ENCODE measurements around the gene LAMB3.
"Not testable (repeated sequence)": the region's sequence is repeated elsewhere in the genome, so short reads cannot be mapped to it uniquely, and the experiment has no call there.

Gene LAMB3

DNA sequence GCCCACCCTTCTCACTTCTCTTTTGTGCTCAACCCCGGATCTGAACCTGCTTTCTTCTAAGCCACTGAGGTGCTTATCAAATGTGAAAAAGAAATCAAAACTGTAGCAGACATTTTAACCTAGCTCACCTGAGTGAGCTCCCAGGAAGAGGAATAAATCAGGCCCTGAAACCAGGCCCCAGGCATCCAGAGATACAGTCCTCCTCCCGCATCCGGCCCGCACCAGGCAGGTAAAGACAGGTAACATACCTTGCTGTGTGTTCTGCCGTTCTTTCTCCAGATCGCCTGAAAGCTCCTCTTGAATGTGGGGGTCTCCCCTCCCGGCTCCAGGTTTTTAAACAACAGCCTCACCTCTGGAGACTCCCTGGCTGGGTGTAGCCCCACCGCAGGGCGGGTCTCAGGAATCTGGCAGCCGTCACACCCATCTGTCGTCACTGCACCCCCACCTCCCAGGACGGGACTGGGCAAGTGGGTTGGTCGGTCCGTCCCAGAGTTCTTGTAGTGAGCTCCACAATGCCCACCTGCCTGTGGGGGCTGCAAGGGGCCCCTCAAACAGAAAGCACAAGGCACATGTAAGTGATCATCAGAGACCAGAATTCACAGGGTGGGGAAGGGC lies at the start of gene LAMB3:
LAMB3 (minus strand) TSS at position 305 of the 615 bp plus-strand sequence. CDS start 1,481 bp downstream, outside the sequence.
- no peak for DNase-seq

DNA sequence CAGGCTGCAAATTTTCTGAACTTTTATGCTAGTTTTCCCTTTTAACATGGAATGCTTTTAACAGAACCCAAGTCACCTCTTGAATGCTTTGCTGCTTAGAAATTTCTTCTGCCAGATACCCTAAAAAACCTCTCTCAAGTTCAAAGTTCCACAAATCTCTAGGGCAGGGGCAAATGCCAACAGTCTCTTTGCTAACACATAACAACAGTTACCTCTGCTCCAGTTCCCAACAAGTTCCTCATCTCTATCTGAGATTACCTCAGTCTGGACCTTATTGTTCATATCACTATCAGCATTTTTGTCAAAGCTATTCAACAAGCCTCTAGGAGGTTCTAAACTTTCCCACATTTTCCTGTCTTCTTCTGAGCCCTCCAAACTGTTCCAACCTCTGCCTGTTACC lies 48.5 kb upstream of the LAMB3 start:
- not testable (repeated sequence) for DNase-seq

DNA sequence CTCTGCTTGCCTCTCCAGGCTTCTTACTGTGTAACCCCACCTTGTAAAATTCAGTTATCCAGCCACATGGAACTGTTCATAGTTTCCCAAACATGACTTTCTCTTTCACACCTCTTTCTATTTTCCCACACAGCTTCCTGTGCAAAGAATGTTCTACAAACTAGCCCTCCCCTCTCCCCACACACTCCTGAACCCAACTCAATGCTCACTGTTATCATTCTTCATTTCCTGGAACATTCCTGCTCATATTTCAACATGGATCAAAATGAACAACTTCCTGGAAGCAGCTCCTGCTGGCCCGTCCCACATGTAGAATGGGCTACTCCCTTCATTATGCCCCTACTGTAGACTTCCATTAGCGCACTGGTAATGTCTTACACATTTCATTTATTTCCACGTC lies 44.9 kb upstream of the LAMB3 start:
- no peak for DNase-seq

DNA sequence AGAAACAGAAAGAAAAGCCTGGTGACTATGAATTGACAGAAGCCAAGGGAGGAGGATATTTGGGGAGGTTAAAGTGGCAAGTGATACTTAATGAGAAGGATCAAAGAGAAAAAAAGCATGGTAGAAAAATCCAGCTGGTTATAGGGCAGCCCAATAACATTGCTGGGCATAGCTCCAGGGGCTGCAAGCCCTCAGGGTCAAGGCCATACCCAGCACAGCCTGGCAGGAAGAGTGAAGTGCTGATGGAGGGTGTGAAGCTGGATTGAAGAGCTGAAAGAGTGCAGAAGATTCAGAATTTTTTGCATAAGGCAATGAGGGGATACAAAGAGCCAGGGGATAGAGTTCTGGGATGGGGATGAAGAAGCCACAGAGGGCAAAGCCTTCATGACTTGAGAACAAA lies 44.4 kb upstream of the LAMB3 start:
- DNase-seq, result no peak

DNA sequence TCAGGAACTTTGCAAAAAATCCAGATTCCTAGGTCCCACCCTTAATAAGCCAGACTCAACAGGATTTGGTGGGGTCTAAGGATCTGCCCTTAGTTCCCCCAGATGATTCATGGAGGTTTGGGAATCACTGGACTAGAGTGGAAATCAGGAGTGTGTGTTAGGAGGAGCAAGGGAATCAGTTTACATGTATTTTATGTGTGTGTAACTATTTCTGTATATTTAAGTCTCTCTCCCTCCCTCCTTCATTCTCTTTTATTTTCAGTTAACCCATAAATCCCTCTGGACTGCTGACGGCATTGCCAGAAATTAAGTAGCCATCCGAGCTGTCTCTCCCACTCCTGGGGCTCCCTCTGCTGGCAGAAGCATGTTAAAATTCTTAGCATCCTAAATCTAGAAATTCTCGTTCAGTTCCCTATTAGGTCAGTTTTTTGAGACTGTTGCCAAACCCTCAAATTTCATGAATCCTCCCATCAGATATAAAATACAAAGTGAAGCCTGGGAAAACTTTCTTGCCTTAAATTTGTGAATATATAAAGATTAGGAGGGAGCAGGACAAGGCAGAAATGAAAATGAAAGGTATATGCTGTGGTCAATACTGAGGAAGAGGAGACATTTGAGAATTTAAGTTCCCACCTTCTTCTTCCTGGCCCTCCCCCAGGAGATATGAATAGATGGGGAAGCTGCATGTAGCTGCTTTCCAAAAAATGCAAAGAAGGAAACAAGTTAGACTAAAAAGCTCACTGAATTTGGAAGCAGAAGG lies 40.7 kb upstream of the LAMB3 start:
- DNase-seq, result peak; percentile 87

DNA sequence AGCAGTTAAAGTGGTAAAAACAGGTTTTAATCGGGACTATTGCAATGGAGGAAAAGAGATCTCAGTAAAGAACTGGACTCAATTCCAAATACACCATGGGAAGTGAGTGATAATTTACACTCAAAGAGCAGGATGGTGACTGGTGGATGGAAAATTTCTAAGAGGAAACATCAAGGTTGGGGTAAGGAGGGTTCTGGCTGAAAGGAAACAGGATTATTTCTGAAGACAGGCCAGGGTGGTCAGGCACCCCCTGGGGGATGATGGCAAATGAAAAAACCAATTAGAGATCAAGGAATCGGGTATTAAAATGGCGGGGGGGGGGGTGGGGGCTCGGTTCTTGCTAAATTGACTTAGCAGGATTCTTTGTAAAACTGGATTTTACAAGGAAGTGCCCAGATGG lies 40.1 kb upstream of the LAMB3 start:
- no peak for DNase-seq

DNA sequence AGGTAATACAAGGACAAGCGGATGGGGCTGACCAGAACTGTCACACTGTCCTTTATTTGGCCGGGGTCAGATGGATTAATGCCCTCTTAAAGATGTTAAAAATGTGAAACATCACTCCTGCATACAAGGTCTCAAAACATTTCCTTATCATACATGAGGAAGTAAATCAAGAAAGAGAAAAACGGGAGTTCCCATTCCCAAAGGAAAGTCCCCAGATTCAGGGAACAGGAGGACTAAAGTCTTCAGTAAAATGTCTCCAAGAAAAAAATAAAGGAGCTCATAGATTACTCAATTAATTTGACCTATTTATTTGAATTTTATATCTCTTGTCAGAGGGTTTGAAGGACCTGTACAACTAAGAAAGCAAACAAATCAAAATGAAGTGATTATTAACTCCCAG lies 39.0 kb upstream of the LAMB3 start:
- DNase-seq, result no peak

DNA sequence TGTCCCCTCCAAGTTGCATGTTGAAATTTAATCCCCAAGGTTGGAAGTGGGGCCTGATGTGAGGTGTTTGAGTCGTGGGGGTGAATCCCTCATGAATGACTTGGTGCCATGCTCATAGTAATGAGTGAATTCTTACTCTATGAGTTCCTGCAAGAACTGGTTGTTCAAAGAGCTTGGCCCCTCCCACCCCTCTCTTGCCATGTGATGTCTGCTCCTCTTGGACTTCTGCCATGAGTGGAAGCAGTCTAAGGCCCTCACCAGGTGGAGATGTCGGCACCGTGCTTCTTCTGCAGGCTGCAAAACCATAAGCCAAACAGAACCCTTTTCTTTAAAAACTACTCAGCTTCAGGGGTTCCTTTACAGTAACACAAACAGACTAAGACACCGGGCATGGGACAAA lies 37.3 kb upstream of the LAMB3 start:
- DNase-seq, result no peak

DNA sequence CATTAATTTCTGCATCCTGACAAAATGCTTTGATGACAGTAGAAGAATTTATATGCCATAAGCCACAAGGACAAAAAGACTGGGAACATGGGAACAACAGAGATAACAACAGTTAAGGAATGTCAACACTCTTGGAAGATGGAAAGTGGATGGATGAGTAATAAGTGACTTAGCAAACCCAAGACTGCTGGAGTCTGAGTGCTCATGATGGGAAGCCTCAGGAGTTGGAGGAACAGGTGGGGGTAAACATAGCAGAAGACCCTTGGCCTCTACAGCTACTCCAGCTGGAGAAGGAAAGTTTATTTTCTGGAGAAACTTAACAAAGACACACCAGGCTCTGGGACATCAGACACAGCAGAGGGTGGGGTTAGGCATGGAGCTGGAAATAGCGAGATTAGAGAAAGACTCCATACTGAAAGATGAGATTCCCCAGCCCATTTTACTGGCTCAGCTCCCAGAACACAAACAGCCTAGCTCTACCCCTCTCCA lies 36.6 kb upstream of the LAMB3 start:
- no peak for DNase-seq

DNA sequence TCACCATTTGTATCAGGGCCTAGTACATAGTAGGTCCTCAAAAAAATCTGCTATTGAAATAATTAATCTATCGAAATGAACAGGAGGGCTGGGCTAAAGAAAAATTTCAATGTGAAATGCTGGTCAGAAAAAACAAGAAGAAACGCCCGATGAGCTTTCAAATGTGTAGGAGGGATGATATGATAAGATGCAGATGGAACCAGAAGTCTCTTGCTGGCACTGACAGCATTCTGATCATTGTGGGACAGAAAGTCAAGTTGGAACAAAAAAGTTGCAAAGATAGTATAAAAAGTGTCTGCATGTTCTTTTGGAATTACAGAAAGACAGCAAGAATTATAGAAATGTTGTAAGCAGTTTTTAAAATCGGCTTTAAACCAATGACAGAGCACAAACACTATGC lies 34.1 kb upstream of the LAMB3 start:
- DNase-seq, result no peak

DNA sequence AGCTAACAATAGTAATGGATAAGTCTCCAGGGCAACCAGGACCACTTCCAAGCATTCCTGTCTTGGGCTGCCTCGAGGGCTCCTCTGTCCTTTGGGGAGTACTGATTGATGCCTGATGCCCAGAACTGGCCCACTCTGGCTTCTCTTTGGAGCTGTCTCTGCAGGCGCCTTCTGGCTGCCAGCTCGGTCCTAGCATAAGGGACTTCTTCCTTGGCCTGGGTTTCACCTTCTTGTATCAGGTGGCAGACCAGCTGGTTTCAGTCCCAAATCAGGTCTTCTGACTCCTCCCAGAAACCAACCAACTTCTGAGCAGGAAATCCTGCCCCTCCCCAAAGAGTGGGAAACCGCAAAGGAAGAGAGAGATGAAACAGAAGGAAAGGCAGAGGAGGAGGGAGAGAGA lies 33.6 kb upstream of the LAMB3 start:
- DNase-seq, result peak; percentile 82

DNA sequence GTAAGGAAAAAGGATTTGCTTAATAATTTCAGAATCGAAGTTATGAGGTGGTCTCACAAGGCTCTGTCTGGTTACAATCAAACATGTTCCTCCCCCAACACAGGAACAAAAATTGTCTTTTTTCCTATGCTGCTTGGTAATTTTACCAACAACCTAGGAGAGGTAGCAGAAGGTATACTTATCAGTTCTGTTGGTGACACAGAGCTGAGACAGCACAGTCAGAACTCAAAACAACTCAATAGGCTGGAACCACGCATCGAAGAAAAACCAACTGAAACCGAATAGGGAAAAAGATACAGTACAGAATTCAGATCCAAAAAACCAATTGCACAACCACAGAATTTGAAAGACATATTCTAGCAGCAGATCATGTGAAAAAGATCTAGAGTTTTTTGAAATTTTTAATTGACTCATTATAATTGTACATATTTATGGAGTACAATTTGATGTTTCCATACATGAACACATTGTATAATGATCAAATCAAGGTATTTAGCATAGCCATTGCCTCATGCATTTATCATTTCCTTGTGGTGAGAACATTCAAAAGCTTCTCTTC lies 26.8 kb upstream of the LAMB3 start:
- DNase-seq, result no peak

DNA sequence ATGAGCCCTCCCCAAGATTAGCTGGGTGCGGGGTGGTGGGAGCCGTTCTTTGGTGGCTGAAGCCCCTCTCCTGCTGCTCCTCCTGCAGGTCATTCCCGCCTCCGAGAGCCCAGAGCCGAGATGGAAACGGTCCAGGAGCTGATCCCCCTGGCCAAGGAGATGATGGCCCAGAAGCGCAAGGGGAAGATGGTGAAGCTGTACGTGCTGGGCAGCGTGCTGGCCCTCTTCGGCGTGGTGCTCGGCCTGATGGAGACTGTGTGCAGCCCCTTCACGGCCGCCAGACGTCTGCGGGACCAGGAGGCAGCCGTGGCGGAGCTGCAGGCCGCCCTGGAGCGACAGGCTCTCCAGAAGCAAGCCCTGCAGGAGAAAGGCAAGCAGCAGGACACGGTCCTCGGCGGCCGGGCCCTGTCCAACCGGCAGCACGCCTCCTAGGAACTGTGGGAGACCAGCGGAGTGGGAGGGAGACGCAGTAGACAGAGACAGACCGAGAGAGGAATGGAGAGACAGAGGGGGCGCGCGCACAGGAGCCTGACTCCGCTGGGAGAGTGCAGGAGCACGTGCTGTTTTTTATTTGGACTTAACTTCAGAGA lies 23.4 kb upstream of the LAMB3 start:
- no peak for DNase-seq

DNA sequence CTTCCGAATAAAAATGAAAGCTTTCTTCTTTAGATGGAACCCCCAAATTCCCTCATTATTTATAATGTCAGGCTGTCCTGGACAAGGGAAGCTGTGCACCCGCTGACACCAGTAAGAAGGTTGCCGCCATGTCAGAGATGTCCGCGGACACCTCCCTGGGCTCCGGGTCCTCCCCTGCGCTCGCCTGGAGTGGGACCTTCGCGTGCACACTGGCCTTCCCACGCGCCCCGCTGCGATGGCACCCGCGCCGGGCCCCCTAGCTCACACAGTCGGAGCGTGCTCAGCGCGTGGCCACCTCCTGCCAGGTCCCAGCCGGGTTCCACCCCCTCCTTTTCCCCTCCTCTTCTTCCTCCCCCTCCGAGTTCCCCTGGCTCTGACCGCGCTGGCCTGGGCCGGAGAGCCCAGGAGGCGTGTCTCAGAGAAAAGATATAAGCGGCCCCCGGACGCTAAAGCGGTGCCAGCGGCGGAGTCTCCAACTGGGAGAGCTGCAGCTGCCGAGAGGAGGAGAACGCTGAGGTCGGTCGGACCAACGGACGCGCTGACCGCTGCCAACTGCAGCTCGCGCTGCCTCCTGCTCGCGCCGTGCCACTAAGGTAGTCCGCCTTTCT lies 22.8 kb upstream of the LAMB3 start, which contains the start of gene G0S2:
G0S2 (plus strand) TSS at position 456 of the 608 bp plus-strand sequence. CDS start 273 bp downstream, outside the sequence.
- peak; percentile 68 for DNase-seq

DNA sequence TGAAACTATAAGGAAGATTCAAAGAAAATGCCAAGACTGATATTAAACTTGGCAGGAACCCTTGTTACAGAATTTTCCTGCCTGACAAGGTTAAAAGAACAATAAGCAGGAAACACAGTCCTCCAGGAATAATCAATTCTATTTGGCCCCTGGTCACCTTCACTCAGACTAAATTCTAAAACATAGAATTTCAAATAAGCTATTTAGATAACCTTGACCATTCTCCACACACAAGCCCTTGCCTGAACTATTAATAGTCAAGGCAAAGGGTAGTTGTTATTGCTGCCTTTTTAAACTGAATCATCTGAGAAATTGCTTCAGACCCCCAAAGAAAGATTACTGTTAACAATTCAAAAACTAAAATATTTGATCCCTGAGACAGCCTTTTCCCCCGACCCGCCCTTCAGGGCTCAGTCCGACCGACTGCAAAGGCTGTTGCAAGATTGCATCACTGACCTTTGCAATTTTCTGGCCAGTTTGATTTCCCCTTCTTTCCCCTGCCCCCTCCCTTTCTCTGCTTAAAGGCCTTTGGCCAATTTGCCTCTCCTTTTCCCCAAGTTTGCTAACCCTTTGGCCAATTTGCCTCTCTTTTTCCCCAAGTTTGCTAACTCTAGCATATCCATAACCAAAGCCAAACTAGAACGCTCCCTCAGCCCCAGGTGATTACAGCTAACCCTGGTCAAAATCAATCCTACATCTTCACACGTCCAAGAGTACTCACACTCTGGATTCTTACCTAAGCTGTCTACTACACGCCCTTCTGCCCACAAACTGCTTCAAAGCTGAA lies 21.6 kb upstream of the LAMB3 start:
- DNase-seq, result no peak

DNA sequence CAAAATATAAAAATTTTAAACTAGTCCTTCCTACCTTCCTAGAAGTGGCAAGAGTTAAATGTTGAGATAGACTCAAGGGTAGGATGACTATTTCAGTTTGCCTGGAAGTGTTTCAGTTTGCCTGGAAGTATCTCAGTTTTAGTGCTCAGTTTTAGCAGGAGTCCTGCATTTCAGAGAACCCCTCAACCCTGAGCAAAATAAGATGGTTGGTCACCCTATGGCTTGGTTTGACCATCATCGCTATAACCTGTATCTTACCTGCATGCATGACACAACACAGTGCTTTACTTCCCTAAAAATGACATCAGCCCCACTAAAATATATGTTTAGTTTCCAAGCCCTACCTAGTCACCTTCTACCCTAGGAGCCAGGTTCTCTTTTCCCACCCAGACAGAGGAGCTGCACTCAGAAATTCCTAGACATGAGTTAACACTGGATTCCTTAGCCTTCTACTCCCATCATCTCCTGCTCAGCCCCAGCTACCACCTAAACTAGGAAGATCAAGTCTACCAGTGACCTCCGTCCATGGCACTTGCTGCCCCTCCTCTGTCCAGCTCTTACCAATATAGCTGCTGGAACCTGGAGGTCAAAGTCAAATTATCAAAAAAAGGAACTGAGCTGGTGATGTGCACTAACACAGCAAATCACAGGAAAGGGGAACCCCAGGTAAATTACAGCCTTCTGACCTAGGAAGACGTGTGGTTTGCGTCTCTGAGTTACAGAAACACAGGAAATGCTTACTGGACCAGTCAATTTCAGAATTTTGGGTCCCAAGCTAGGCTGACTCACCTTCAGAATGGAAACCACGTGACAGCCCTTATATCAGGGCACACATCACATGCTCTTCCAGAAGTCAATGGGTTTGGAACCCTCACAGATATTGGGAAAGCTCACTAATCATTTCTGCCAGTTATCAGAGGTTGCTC lies 20.7 kb upstream of the LAMB3 start:
- DNase-seq, result peak; percentile 88

DNA sequence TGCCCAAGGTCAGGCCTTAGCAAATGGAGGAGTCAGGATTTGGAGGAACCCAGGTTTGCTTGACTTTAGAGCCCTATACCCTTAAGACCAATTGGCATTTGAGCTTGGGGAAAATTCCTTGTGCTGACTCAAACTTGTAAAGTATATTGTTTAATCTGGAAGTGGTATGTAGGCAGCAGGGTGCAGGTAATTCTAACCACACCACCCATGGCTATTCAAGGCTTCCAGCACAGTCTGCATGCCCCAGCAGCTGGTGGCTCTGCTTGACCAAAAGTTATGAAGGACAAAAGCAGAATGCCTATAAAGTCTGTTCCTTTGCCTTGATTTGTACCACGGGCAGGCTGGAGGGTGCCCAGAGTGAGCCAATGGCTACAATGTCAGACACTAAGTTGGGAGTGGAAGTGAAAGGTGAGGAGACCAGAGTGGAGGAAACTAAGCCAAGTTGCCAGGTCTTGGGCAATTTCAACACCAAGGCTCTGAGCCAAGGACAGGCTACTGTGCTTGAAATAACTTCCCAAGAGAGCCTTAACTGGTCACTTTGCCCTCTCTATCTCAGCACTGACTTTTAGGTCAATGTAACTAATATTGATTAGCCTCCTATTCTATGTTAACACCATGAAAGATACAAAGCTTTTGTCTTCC lies 18.3 kb upstream of the LAMB3 start:
- DNase-seq, result no peak

DNA sequence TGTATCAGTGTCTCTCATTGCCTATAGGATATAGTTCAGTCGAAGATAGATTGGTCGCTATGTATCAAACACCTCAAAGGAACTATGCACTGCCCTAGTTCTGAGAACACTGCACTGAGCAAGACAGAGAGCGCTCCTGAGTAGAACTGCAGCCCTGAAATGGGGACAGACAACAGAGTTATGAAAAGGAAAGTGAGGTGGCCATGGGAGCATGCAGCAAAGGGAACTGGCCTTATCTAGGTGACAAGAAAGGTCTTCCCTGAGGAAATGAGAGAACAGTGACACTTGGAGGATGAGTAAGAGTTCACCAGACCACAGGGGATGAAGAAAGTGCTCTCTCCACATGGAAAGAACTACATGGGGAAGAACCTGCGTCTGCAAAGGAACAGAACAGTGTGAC lies 15.5 kb upstream of the LAMB3 start:
- no peak for DNase-seq

DNA sequence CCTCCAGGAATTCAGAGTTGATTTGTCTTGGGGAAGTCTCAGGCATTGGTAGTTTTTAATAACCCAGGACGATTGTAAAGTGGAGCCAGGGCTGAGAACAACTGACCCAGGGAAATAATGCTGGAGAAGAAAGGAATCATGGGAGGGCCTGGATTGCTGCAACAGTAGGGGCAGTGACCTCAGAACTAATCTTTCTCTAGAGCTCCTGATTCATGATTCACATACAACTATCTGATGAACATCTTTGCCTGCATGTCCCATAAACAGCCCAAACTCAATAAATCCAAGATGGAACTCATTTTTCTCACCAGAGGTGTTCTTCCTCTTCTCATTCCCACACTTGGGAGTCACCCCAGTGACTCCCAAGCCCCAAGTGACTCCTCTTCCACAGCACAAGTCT lies 14.9 kb upstream of the LAMB3 start:
- no peak for DNase-seq

DNA sequence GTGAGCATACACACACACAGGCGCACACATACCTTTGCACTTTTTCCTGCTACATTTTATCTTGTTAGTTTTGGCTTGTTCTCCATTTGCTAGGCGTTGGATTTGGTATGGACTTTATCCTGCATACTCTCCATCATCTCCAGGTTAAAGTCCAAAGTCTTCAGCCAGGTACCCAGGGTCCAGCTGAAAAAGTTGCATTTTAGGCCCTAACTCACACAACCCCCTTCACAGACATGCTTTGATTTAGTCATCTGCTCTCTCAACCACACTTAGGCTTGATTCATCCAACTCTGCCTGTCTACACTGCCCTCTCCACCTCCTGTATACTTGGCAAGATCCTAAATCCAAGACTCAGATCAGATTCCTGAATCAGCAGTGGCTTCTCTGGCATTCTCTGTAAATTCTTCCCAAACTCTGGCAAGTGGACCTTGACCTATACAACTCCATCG lies 10.7 kb upstream of the LAMB3 start:
- no peak for DNase-seq

DNA sequence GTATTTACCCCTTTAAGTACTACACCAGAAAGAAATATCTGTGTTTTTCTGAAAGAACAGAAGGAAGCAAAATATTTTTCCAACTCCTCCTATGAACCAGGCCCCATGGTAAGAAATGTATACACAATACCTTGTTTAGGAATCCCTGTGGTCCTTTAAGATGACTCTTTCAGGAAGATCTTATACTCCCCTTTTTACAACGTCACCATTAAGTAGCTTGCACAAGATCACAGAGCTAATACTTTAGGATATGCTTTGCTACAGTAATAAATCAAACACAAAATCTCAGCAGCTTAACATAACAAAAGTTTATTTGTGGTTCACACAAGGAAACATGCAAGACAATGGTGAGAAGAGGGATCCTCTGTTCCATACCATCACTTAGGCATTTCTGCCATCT lies 8.8 kb upstream of the LAMB3 start:
- DNase-seq, result no peak
